Ascending aorta (tissue), 2 donors: ENCODE results near the gene PATL1. TPM values are rescaled to one million over a fixed set of nuclear protein-coding genes. Genes with fewer than 3 reads are reported as not detected.

Source experiments
- DNase-seq, 2 donors: peaks; one replicate each; pipeline ENCODE4 v3.0.0-alpha.2; 2019; ENCODE audit warnings: low spot score in 2 of 2
- H3K27ac ChIP-seq, 2 donors: fragments of 200-600 bp; sonication (generic); one replicate each; pipeline ENCODE4 v1.5.1; 2016 to 2017; ENCODE audit warnings: mild to moderate bottlenecking in 1 of 2
- H3K27me3 ChIP-seq: fragments of 200-600 bp; sonication (generic); one replicate; pipeline ENCODE4 v1.5.1; 2017
- H3K36me3 ChIP-seq, 2 donors: fragments of 200-600 bp; sonication (generic); one replicate each; pipeline ENCODE4 v1.5.1; 2016
- H3K4me1 ChIP-seq, 2 donors: fragments of 200-600 bp; sonication (generic); one replicate each; pipeline ENCODE4 v1.5.1; 2016 to 2017; ENCODE audit warnings: mild to moderate bottlenecking in 1 of 2
- H3K4me3 ChIP-seq, 2 donors: fragments of 200-600 bp; sonication (generic); one replicate each; pipeline ENCODE4 v1.5.1; 2016 to 2017; ENCODE audit warnings: mild to moderate bottlenecking in 1 of 2
- H3K9me3 ChIP-seq, 2 donors: fragments of 200-600 bp; sonication (generic); one replicate each; pipeline ENCODE4 v1.5.1; 2016
- CTCF ChIP-seq, 3 experiments: fragments of 200-600 bp in 2 of 3; fragments of 450-650 bp in 1 of 3; sonication (generic) in 2 of 3; IDR thresholded peaks; one replicate each; pipeline ENCODE4 v1.5.1; 2016 to 2019; ENCODE audit warnings: antibody characterized with exemption in 3 of 3, mild to moderate bottlenecking in 1 of 3, moderate library complexity in 1 of 3
- intact Hi-C: fragments of 100-400 bp; cut with DNase I; formaldehyde crosslinking; loops from one replicate; pipeline ENCODE4 v1.15.1; 2023
- total RNA-seq: library from RNA; depleted of rRNA; stranded (reverse); fragments of >200 nt; gene quantifications from one replicate; pipeline ENCODE4 v1.1.0, GENCODE V29; 2016

The PATL1 gene, protein sequence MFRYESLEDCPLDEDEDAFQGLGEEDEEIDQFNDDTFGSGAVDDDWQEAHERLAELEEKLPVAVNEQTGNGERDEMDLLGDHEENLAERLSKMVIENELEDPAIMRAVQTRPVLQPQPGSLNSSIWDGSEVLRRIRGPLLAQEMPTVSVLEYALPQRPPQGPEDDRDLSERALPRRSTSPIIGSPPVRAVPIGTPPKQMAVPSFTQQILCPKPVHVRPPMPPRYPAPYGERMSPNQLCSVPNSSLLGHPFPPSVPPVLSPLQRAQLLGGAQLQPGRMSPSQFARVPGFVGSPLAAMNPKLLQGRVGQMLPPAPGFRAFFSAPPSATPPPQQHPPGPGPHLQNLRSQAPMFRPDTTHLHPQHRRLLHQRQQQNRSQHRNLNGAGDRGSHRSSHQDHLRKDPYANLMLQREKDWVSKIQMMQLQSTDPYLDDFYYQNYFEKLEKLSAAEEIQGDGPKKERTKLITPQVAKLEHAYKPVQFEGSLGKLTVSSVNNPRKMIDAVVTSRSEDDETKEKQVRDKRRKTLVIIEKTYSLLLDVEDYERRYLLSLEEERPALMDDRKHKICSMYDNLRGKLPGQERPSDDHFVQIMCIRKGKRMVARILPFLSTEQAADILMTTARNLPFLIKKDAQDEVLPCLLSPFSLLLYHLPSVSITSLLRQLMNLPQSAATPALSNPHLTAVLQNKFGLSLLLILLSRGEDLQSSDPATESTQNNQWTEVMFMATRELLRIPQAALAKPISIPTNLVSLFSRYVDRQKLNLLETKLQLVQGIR
- 6.8 TPM for total RNA-seq

DNA sequence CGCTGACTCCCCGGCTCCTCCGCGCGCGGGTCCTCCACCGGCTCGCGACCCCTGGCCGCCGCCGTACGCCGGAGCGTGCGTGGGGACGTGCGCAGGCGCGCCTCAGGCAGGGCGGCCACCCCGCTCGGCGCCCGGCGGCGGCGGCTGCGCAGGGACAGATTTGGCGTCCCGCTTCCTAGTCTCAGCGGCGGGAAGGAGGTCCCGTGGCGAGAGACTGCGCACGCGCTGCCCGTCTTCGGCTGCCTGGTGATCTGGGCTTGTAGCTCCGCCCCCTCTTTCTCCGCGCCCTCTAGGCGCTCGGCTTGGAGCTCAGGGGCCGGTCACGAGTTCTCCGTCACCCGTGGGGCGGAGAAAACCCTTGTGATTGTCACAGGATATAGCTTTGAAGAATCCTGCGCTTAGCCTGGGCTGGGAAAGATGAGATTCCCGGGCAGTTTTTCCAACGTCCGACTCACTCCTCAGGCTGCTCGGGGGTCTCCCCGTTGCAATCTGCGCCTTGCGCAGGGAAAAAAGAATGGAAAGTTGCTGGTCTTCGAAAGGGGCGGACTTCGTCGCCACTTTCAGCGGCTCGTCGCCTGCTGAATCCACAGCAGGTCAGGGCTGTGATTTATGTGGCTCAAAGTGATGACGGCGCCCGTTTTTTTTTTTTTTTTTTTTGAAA lies at the start of gene PATL1:
Gene PATL1, minus strand, starts transcription at position 88 of the 661 bp plus-strand sequence. CDS start 142 bp downstream, outside the sequence.
- H3K9me3 ChIP-seq: no peaks in the 10 kb centered on the region
- H3K27ac ChIP-seq: peak within 1 kb of the TSS; percentile 94
- intact Hi-C loops: loop anchor here (1.0 to 5.0 kb wide), 5 partner anchors 53 to 133 kb away; no protein-coding TSS in a partner anchor
- H3K4me3 ChIP-seq: peak within 1 kb of the TSS; percentile 91 to 92
- TF ChIP-seq CTCF (IDR thresholded peaks at IDR 0.05): no peak
- H3K36me3 ChIP-seq: peaks cover 15 to 24% of the 10 kb centered on the region in 2 donors
- H3K27me3 ChIP-seq: no peaks in the 10 kb centered on the region
- peak; percentile 97 to 100 for DNase-seq
- peaks cover 0 to 23% of the 10 kb centered on the region in 2 donors for H3K4me1 ChIP-seq

GRCh38 chr11:59716051-59716450 lies 47.2 kb upstream of the PATL1 start:
- Histone ChIP-seq H3K9me3 (no peaks in the 10 kb centered on the region), H3K4me1 (no peaks in the 10 kb centered on the region), H3K27me3 (no peaks in the 10 kb centered on the region), H3K4me3 (no peak overlapping the region), H3K27ac (no peak overlapping the region), H3K36me3 (no peaks in the 10 kb centered on the region)
- TF ChIP-seq CTCF (IDR thresholded peaks at IDR 0.05): no peak
- DNase-seq: no peak
- intact Hi-C loops: no loop called here

- H3K36me3 ChIP-seq: no peaks in the 10 kb centered on the region
- H3K4me3 ChIP-seq: no peak within 1 kb of the TSS
- H3K27me3 ChIP-seq: no peaks in the 10 kb centered on the region
- no peaks in the 10 kb centered on the region for H3K9me3 ChIP-seq
- intact Hi-C loops: no loop called here
- H3K27ac ChIP-seq: no peak within 1 kb of the TSS
- H3K4me1 ChIP-seq: no peaks in the 10 kb centered on the region
- no peak for DNase-seq
- no peak for TF ChIP-seq CTCF (IDR thresholded peaks at IDR 0.05)
These were observed 44.9 kb upstream of the PATL1 start, which contains the start of gene OR10V1 for GRCh38 chr11:59713745-59714144. Gene OR10V1 (minus strand): TSS chr11:59713845. CDS start chr11:59713845, 0 bp downstream.

DNA sequence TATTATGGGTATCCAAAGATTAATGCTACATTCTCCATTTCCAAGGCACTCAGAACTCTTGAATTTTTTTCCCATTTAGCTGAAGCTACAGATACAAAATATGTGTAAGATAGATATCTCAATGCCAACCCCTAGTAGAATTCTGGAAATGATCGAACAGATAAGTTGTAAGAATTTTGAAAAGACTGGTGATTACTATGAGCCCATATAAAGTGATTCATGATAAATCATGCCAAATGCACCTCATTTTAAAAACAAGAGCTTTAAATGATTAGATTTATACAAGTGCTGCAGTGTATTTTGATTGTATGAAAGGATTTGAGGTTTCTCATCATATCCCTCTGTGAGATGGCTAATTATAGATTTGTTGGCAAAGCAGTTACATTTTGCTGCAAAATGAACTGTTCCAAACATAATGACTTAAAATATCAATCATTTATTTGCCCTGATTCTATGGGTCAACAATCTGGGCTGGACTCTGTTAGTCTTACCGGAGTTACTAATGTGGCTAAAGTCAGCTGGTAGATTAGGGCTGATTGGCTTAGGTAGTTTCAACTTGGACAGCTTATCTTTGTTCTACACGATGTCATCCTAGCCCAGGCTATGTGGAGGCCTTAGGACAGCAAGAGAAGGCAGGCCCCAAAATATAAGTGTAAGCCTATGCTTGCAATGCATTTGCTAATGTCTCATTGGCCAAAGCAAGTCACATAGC lies 41.5 kb upstream of the PATL1 start:
- no peaks in the 10 kb centered on the region for H3K36me3 ChIP-seq
- no peaks in the 10 kb centered on the region for H3K9me3 ChIP-seq
- TF ChIP-seq CTCF (IDR thresholded peaks at IDR 0.05): no peak
- intact Hi-C loops: no loop called here
- no peaks in the 10 kb centered on the region for H3K4me1 ChIP-seq
- no peak for DNase-seq
- H3K27me3 ChIP-seq: no peaks in the 10 kb centered on the region
- no peak overlapping the region for H3K4me3 ChIP-seq
- no peak overlapping the region for H3K27ac ChIP-seq

DNA sequence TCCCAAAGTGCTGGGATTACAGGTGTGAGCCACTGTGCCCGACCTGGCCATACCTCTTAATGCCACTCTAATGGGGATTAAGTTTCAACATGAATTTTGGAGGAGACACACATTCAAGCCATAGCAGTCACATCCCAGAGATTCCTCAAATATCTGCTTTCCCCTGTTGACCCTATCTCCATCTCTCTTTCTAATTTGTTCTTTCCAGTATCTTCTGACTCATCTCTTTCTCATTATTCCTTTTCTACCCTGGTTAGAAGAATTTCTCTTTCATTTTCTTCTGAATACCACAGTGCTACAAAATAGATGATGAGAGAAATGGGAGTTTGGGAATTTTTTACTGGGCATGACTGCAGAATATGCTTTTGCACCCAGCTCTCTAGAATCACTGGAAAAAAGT lies 39.7 kb upstream of the PATL1 start:
- no peak overlapping the region for H3K4me3 ChIP-seq
- no peaks in the 10 kb centered on the region for H3K36me3 ChIP-seq
- no peaks in the 10 kb centered on the region for H3K4me1 ChIP-seq
- no peaks in the 10 kb centered on the region for H3K27me3 ChIP-seq
- DNase-seq: no peak
- H3K9me3 ChIP-seq: no peaks in the 10 kb centered on the region
- H3K27ac ChIP-seq: no peak overlapping the region
- TF ChIP-seq CTCF (IDR thresholded peaks at IDR 0.05): no peak
- intact Hi-C loops: no loop called here
